HG02642 (cell line): Measurements from ENCODE around the gene ADAMTS6.
A peak's percentile ranks its signal among the peaks of the same experiment; 100 is the strongest.
"Not testable (repeated sequence)": the region's sequence is repeated elsewhere in the genome, so short reads cannot be mapped to it uniquely, and the experiment has no call there.

Experiments used
- ATAC-seq: cut with Tn5 transposase; IDR thresholded peaks from one replicate; pipeline ENCODE4 v1.9.1; 2021; ENCODE audit warnings: mild to moderate bottlenecking; ENCODE audit not compliant: unreplicated experiment, poor library complexity

The ADAMTS6 gene

GRCh38 chr5:65481635-65482295 is at the start of gene ADAMTS6:
TSS of gene ADAMTS6 (minus strand) at chr5:65481920. CDS start at chr5:65473673, 8,247 bp downstream.
- ATAC-seq, result peak; percentile 90

GRCh38 chr5:65530904-65531303 is 49.2 kb upstream of the ADAMTS6 start:
- no peak for ATAC-seq

GRCh38 chr5:65525726-65526125 is 44.0 kb upstream of the ADAMTS6 start:
- no peak for ATAC-seq

- no peak for ATAC-seq
Observed at GRCh38 chr5:65512170-65512937, 30.6 kb upstream of the ADAMTS6 start.

GRCh38 chr5:65508978-65509377 is 27.3 kb upstream of the ADAMTS6 start:
- no peak for ATAC-seq

GRCh38 chr5:65506961-65507360 is 25.2 kb upstream of the ADAMTS6 start:
- no peak for ATAC-seq

GRCh38 chr5:65489119-65489518 is 7.4 kb upstream of the ADAMTS6 start:
- no peak for ATAC-seq

- not testable (repeated sequence) for ATAC-seq
Observed at GRCh38 chr5:65488038-65488687, 6.4 kb upstream of the ADAMTS6 start.

- not testable (repeated sequence) for ATAC-seq
Observed at GRCh38 chr5:65486803-65487202, 5.1 kb upstream of the ADAMTS6 start.

- ATAC-seq, result no peak
Observed at GRCh38 chr5:65485405-65485804, 3.7 kb upstream of the ADAMTS6 start.

- ATAC-seq, result peak; percentile 34
Observed at GRCh38 chr5:65483546-65484346, 2.0 kb upstream of the ADAMTS6 start.

- no peak for ATAC-seq
Observed at GRCh38 chr5:65482736-65483545, 1.2 kb upstream of the ADAMTS6 start.

GRCh38 chr5:65482296-65482735 is 596 bp upstream of the ADAMTS6 start:
- peak; percentile 14 for ATAC-seq

- peak; percentile 15 for ATAC-seq
Observed at GRCh38 chr5:65481171-65481581, 544 bp downstream of the ADAMTS6 start.

GRCh38 chr5:65480306-65480865 is 1.3 kb downstream of the ADAMTS6 start:
- peak; percentile 29 for ATAC-seq

- no peak for ATAC-seq
Observed at GRCh38 chr5:65479527-65479926, 2.2 kb downstream of the ADAMTS6 start.

- no peak for ATAC-seq
Observed at GRCh38 chr5:65478336-65478735, 3.4 kb downstream of the ADAMTS6 start.

GRCh38 chr5:65475895-65476294 is 5.8 kb downstream of the ADAMTS6 start:
- no peak for ATAC-seq

GRCh38 chr5:65475336-65475735 is 6.4 kb downstream of the ADAMTS6 start:
- ATAC-seq, result no peak
